Activated T-helper 2 cell treated with anti-CD3 and anti-CD28 coated beads, Interferon-gamma antibody, Interleukin-2, Interleukin-4, amounts not matched to agents 10 μg/mL and 5 μg/mL and 100 μg/mL, durations not matched to agents 14 hours and 24 hours and 36 hours (primary cell): ENCODE data around the gene MTMR6. TPM values are rescaled to one million over a fixed set of nuclear protein-coding genes. Genes with fewer than 3 reads are reported as not detected.

Experiments used
- DNase-seq: peaks from one replicate; pipeline ENCODE4 v3.0.0; 2021; ENCODE audit warnings: low spot score
- H3K27ac Mint-ChIP-seq: one replicate; pipeline ENCODE4 v1.8.0; 2021; ENCODE audit warnings: mixed read lengths
- H3K27me3 Mint-ChIP-seq: one replicate; pipeline ENCODE4 v1.8.0; 2021; ENCODE audit warnings: low read depth, mixed read lengths
- H3K36me3 Mint-ChIP-seq: one replicate; pipeline ENCODE4 v1.8.0; 2021; ENCODE audit warnings: low read depth, mixed read lengths
- H3K4me1 Mint-ChIP-seq: one replicate; pipeline ENCODE4 v1.8.0; 2021; ENCODE audit warnings: low read depth, mixed read lengths
- H3K4me3 Mint-ChIP-seq: one replicate; pipeline ENCODE4 v1.8.0; 2021; ENCODE audit warnings: low read depth, mild to moderate bottlenecking, moderate library complexity, mixed read lengths
- H3K9me3 Mint-ChIP-seq: one replicate; pipeline ENCODE4 v1.8.0; 2021; ENCODE audit warnings: mixed read lengths
- intact Hi-C: fragments of 100-400 bp; cut with micrococcal nuclease; formaldehyde crosslinking; loops from one replicate; pipeline ENCODE4 v1.15.1; 2023
- total RNA-seq: library from RNA; stranded (reverse); gene quantifications from 2 replicates; pipeline ENCODE4 v1.2.3, GENCODE V29; 2022

The MTMR6 gene
- total RNA-seq, 1 donor from 2014 or later, result 16.5 TPM

- H3K4me1 Mint-ChIP-seq, result no peaks in the 10 kb centered on the region
- H3K27ac Mint-ChIP-seq, result no peak overlapping the region
- no peak overlapping the region for H3K4me3 Mint-ChIP-seq
- H3K27me3 Mint-ChIP-seq, result peaks cover 1% of the 10 kb centered on the region
- intact Hi-C loops, result no loop called here
- no peak for DNase-seq
- no peaks in the 10 kb centered on the region for H3K9me3 Mint-ChIP-seq
- H3K36me3 Mint-ChIP-seq, result no peaks in the 10 kb centered on the region
Observed at GRCh38 chr13:25231517-25231916, 55.8 kb downstream of the MTMR6 start.

GRCh38 chr13:25227690-25228089 lies 59.6 kb downstream of the MTMR6 start:
- Mint-ChIP-seq H3K4me3 (no peak overlapping the region), H3K36me3 (no peaks in the 10 kb centered on the region), H3K27ac (no peak overlapping the region), H3K9me3 (no peaks in the 10 kb centered on the region), H3K27me3 (peaks cover 6% of the 10 kb centered on the region), H3K4me1 (no peaks in the 10 kb centered on the region)
- no peak for DNase-seq
- intact Hi-C loops, result no loop called here

GRCh38 chr13:25225970-25226369 lies 61.3 kb downstream of the MTMR6 start:
- peaks cover 7% of the 10 kb centered on the region for H3K27me3 Mint-ChIP-seq
- H3K9me3 Mint-ChIP-seq, result no peaks in the 10 kb centered on the region
- no peak for DNase-seq
- intact Hi-C loops, result no loop called here
- H3K27ac Mint-ChIP-seq, result no peak overlapping the region
- no peaks in the 10 kb centered on the region for H3K36me3 Mint-ChIP-seq
- no peaks in the 10 kb centered on the region for H3K4me1 Mint-ChIP-seq
- H3K4me3 Mint-ChIP-seq, result no peak overlapping the region

GRCh38 chr13:25224151-25224550 lies 63.1 kb downstream of the MTMR6 start:
- no peaks in the 10 kb centered on the region for H3K4me1 Mint-ChIP-seq
- no peaks in the 10 kb centered on the region for H3K9me3 Mint-ChIP-seq
- intact Hi-C loops, result no loop called here
- H3K4me3 Mint-ChIP-seq, result no peak overlapping the region
- peaks cover 7% of the 10 kb centered on the region for H3K27me3 Mint-ChIP-seq
- H3K36me3 Mint-ChIP-seq, result no peaks in the 10 kb centered on the region
- no peak for DNase-seq
- no peak overlapping the region for H3K27ac Mint-ChIP-seq

- DNase-seq, result no peak
- no peak overlapping the region for H3K4me3 Mint-ChIP-seq
- H3K9me3 Mint-ChIP-seq, result no peaks in the 10 kb centered on the region
- no peaks in the 10 kb centered on the region for H3K36me3 Mint-ChIP-seq
- no peaks in the 10 kb centered on the region for H3K4me1 Mint-ChIP-seq
- H3K27me3 Mint-ChIP-seq, result peaks cover 11% of the 10 kb centered on the region
- intact Hi-C loops, result no loop called here
- H3K27ac Mint-ChIP-seq, result no peak overlapping the region
Observed at GRCh38 chr13:25222740-25223139, 64.5 kb downstream of the MTMR6 start.

GRCh38 chr13:25218019-25218418 lies 69.3 kb downstream of the MTMR6 start:
- intact Hi-C loops, result no loop called here
- H3K4me1 Mint-ChIP-seq, result no peaks in the 10 kb centered on the region

GRCh38 chr13:25217023-25217885 lies 70.0 kb downstream of the MTMR6 start:
- Mint-ChIP-seq H3K4me1 (no peaks in the 10 kb centered on the region), H3K27ac (no peak overlapping the region), H3K27me3 (peaks cover 5% of the 10 kb centered on the region), H3K4me3 (no peak overlapping the region), H3K9me3 (no peaks in the 10 kb centered on the region), H3K36me3 (no peaks in the 10 kb centered on the region)
- intact Hi-C loops, result no loop called here
- no peak for DNase-seq

More at GRCh38 chr13:25218019-25218418, 69.3 kb downstream of the MTMR6 start:
- Mint-ChIP-seq H3K27me3 (peaks cover 11% of the 10 kb centered on the region), H3K27ac (no peak overlapping the region), H3K9me3 (no peaks in the 10 kb centered on the region), H3K4me3 (no peak overlapping the region), H3K36me3 (no peaks in the 10 kb centered on the region)
- DNase-seq, result no peak

GRCh38 chr13:25215253-25215575 lies 72.1 kb downstream of the MTMR6 start:
- DNase-seq, result no peak
- intact Hi-C loops, result no loop called here
- Mint-ChIP-seq H3K4me3 (no peak overlapping the region), H3K27ac (no peak overlapping the region), H3K36me3 (no peaks in the 10 kb centered on the region), H3K4me1 (no peaks in the 10 kb centered on the region), H3K27me3 (peaks cover 5% of the 10 kb centered on the region), H3K9me3 (no peaks in the 10 kb centered on the region)

- no peak for DNase-seq
- intact Hi-C loops, result no loop called here
- Mint-ChIP-seq H3K27me3 (peaks cover 5% of the 10 kb centered on the region), H3K4me3 (no peak overlapping the region), H3K27ac (no peak overlapping the region), H3K36me3 (no peaks in the 10 kb centered on the region), H3K9me3 (no peaks in the 10 kb centered on the region), H3K4me1 (no peaks in the 10 kb centered on the region)
Observed at GRCh38 chr13:25214491-25215252, 72.6 kb downstream of the MTMR6 start.

GRCh38 chr13:25213715-25214114 lies 73.6 kb downstream of the MTMR6 start:
- no peaks in the 10 kb centered on the region for H3K9me3 Mint-ChIP-seq
- intact Hi-C loops, result no loop called here
- H3K4me3 Mint-ChIP-seq, result no peak overlapping the region
- H3K36me3 Mint-ChIP-seq, result no peaks in the 10 kb centered on the region
- H3K27ac Mint-ChIP-seq, result no peak overlapping the region
- no peak for DNase-seq
- no peaks in the 10 kb centered on the region for H3K4me1 Mint-ChIP-seq
- H3K27me3 Mint-ChIP-seq, result peaks cover 5% of the 10 kb centered on the region

- Mint-ChIP-seq H3K4me3 (no peak overlapping the region), H3K27me3 (no peaks in the 10 kb centered on the region)
- intact Hi-C loops, result no loop called here
Observed at GRCh38 chr13:25210842-25211569, 76.3 kb downstream of the MTMR6 start.

GRCh38 chr13:25207291-25207810 lies 79.9 kb downstream of the MTMR6 start:
- intact Hi-C loops, result no loop called here
- DNase-seq, result no peak
- peaks cover 6% of the 10 kb centered on the region for H3K27me3 Mint-ChIP-seq
- H3K9me3 Mint-ChIP-seq, result no peaks in the 10 kb centered on the region
- no peak overlapping the region for H3K27ac Mint-ChIP-seq
- H3K4me3 Mint-ChIP-seq, result no peak overlapping the region
- no peaks in the 10 kb centered on the region for H3K36me3 Mint-ChIP-seq
- H3K4me1 Mint-ChIP-seq, result no peaks in the 10 kb centered on the region

More at GRCh38 chr13:25210842-25211569, 76.3 kb downstream of the MTMR6 start:
- no peak for DNase-seq
- Mint-ChIP-seq H3K36me3 (no peaks in the 10 kb centered on the region), H3K4me1 (no peaks in the 10 kb centered on the region), H3K9me3 (no peaks in the 10 kb centered on the region), H3K27ac (no peak overlapping the region)
